ENCODE data around the gene NDUFAF2. TPM values are rescaled to one million over a fixed set of nuclear protein-coding genes. Genes with fewer than 3 reads are reported as not detected.

The NDUFAF2 gene
- total RNA-seq, 1 experiment from 2014 or later: 120 TPM

GRCh38 chr5:61176631-61177030 lies 231.6 kb downstream of the NDUFAF2 start:
- H3K36me3 Mint-ChIP-seq (ENCODE audit: insufficient read depth, unreplicated experiment): no peaks in the 10 kb centered on the region
- no peak for DNase-seq (ENCODE audit: unreplicated experiment)
- ChIA-PET CTCF (interaction anchor here (1.2 kb wide), 1 partner anchor 481 kb away, joined by 3 read pairs; no protein-coding TSS in a partner anchor), POLR2A (interaction anchor here (0.7 kb wide), 1 partner anchor 15 kb away, joined by 3 read pairs; no protein-coding TSS in a partner anchor)
- no peak overlapping the region for H3K4me3 Mint-ChIP-seq (ENCODE audit: unreplicated experiment)
- H3K4me1 Mint-ChIP-seq (ENCODE audit: insufficient read depth, unreplicated experiment): no peaks in the 10 kb centered on the region
- no TSS peak for BruUV-seq (replicated peaks)
- H3K9me3 Mint-ChIP-seq (ENCODE audit: unreplicated experiment): no peaks in the 10 kb centered on the region
- H3K27me3 Mint-ChIP-seq (ENCODE audit: insufficient read depth, unreplicated experiment): no peaks in the 10 kb centered on the region
- intact Hi-C loops (cut with micrococcal nuclease): no loop called here
- H3K27ac Mint-ChIP-seq (ENCODE audit: low read depth, unreplicated experiment): no peak overlapping the region
- TF ChIP-seq CTCF (IDR thresholded peaks at IDR 0.05; ENCODE audit: unreplicated experiment): no peak

GRCh38 chr5:61177070-61177469 lies 232.1 kb downstream of the NDUFAF2 start:
- ChIA-PET CTCF (interaction anchor here (1.1 kb wide), 1 partner anchor 23 kb away, joined by 3 read pairs; no protein-coding TSS in a partner anchor), POLR2A (interaction anchor here (0.7 kb wide), 1 partner anchor 16 kb away, joined by 3 read pairs; no protein-coding TSS in a partner anchor)
- H3K4me1 Mint-ChIP-seq (ENCODE audit: insufficient read depth, unreplicated experiment): no peaks in the 10 kb centered on the region
- no TSS peak for BruUV-seq (replicated peaks)
- no peaks in the 10 kb centered on the region for H3K36me3 Mint-ChIP-seq (ENCODE audit: insufficient read depth, unreplicated experiment)
- H3K27ac Mint-ChIP-seq (ENCODE audit: low read depth, unreplicated experiment): no peak overlapping the region
- TF ChIP-seq CTCF (IDR thresholded peaks at IDR 0.05; ENCODE audit: unreplicated experiment): no peak
- no peaks in the 10 kb centered on the region for H3K9me3 Mint-ChIP-seq (ENCODE audit: unreplicated experiment)
- intact Hi-C loops (cut with micrococcal nuclease): no loop called here
- no peaks in the 10 kb centered on the region for H3K27me3 Mint-ChIP-seq (ENCODE audit: insufficient read depth, unreplicated experiment)
- no peak overlapping the region for H3K4me3 Mint-ChIP-seq (ENCODE audit: unreplicated experiment)
- DNase-seq (ENCODE audit: unreplicated experiment): no peak

GRCh38 chr5:61177716-61178115 lies 232.7 kb downstream of the NDUFAF2 start:
- Mint-ChIP-seq H3K27me3 (ENCODE audit: insufficient read depth, unreplicated experiment) (no peaks in the 10 kb centered on the region), H3K36me3 (ENCODE audit: insufficient read depth, unreplicated experiment) (no peaks in the 10 kb centered on the region), H3K9me3 (ENCODE audit: unreplicated experiment) (no peaks in the 10 kb centered on the region), H3K4me3 (ENCODE audit: unreplicated experiment) (no peak overlapping the region), H3K27ac (ENCODE audit: low read depth, unreplicated experiment) (no peak overlapping the region), H3K4me1 (ENCODE audit: insufficient read depth, unreplicated experiment) (no peaks in the 10 kb centered on the region)
- TF ChIP-seq CTCF (IDR thresholded peaks at IDR 0.05; ENCODE audit: unreplicated experiment): no peak
- intact Hi-C loops (cut with micrococcal nuclease): no loop called here
- no peak for DNase-seq (ENCODE audit: unreplicated experiment)
- ChIA-PET POLR2A (interaction anchor here (1.5 kb wide), 1 partner anchor 15 kb away, joined by 3 read pairs; no protein-coding TSS in a partner anchor), CTCF (interaction anchor here (0.5 to 1.1 kb wide), 3 partner anchors 23 to 153 kb away, joined by 3 to 4 read pairs (median 3); no protein-coding TSS in a partner anchor)
- no TSS peak for BruUV-seq (replicated peaks)

- DNase-seq (ENCODE audit: unreplicated experiment): no peak
- TF ChIP-seq CTCF (IDR thresholded peaks at IDR 0.05; ENCODE audit: unreplicated experiment): no peak
- Mint-ChIP-seq H3K9me3 (ENCODE audit: unreplicated experiment) (no peaks in the 10 kb centered on the region), H3K36me3 (ENCODE audit: insufficient read depth, unreplicated experiment) (no peaks in the 10 kb centered on the region), H3K4me1 (ENCODE audit: insufficient read depth, unreplicated experiment) (no peaks in the 10 kb centered on the region), H3K4me3 (ENCODE audit: unreplicated experiment) (no peak overlapping the region), H3K27ac (ENCODE audit: low read depth, unreplicated experiment) (no peak overlapping the region), H3K27me3 (ENCODE audit: insufficient read depth, unreplicated experiment) (no peaks in the 10 kb centered on the region)
- ChIA-PET POLR2A (interaction anchor here (0.6 to 1.5 kb wide), 2 partner anchors 14 to 16 kb away, joined by 3 read pairs; no protein-coding TSS in a partner anchor), CTCF (interaction anchor here (0.6 to 0.8 kb wide), 7 partner anchors 12 to 627 kb away, joined by 3 to 5 read pairs (median 3); no protein-coding TSS in a partner anchor)
- intact Hi-C loops (cut with micrococcal nuclease): no loop called here
- BruUV-seq (replicated peaks): no TSS peak
These were observed 233.7 kb downstream of the NDUFAF2 start for GRCh38 chr5:61178702-61179101.
